ENCODE data around the gene ABCB6.

GRCh38 chr2:219168526-219168925, 50.2 kb downstream of the ABCB6 start:
- TF ChIP-seq CTCF (conservative IDR thresholded peaks at IDR 0.05) (no peak), ZFX (IDR thresholded peaks at IDR 0.05) (no peak)
